NB4 (cell line): ENCODE results near the gene ZNF777.

Source experiments
- CTCF ChIP-seq: IDR thresholded peaks from one replicate; pipeline ENCODE4 v1.5.1; 2012; ENCODE audit warnings: low read depth, low read length
- MAX ChIP-seq: IDR thresholded peaks from 2 replicates; pipeline ENCODE4 v1.6.1; 2011; ENCODE audit warnings: low read depth, low read length
- MYC ChIP-seq: IDR thresholded peaks from 2 replicates; pipeline ENCODE4 v1.6.1; 2011; ENCODE audit warnings: low read depth, low read length
- POLR2A ChIP-seq: IDR thresholded peaks from 2 replicates; pipeline ENCODE4 v1.6.1; 2011; ENCODE audit warnings: mild to moderate bottlenecking; ENCODE audit not compliant: insufficient read length; ENCODE audit errors: extremely low read depth

GRCh38 chr7:149498811-149499210, 37.9 kb upstream of the ZNF777 start:
- TF ChIP-seq CTCF (no peak), MYC (no peak), POLR2A (no peak), MAX (no peak)
